Activated CD8-positive, alpha-beta memory T cell treated with anti-CD3 and anti-CD28 coated beads, Interleukin-2, amount 50 U/mL, for 1 hour (primary cell): ENCODE results near the gene OR10Z1.

Source experiments
- DNase-seq: peaks from one replicate; pipeline ENCODE4 v3.0.0-alpha.2; 2020; ENCODE audit errors: extremely low read depth

The OR10Z1 gene, protein sequence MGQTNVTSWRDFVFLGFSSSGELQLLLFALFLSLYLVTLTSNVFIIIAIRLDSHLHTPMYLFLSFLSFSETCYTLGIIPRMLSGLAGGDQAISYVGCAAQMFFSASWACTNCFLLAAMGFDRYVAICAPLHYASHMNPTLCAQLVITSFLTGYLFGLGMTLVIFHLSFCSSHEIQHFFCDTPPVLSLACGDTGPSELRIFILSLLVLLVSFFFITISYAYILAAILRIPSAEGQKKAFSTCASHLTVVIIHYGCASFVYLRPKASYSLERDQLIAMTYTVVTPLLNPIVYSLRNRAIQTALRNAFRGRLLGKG

GRCh38 chr1:158604968-158605367, at the start of gene OR10Z1:
OR10Z1 (plus strand) TSS chr1:158605268; CDS start chr1:158606439, 1,171 bp downstream.
- DNase-seq: no peak

DNA sequence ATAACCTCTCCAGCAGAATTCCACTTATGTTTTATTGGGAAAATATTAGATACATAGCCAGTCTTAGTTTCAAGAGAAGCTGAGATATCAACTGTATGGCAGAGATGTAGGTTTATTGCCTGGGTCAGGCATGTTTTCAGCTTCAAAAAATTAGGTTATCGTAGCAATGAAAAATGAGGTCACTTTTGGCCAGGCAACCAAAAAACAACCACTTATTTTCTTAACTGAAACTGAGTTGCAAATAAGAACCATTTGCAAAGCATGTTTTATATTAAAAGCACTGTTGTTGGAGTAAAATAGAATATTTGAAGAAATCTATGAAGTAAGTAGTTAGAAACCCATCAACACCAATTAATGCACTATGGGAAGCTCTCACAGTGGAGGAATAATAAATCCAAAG, 45.4 kb upstream of the OR10Z1 start:
- DNase-seq: no peak

DNA sequence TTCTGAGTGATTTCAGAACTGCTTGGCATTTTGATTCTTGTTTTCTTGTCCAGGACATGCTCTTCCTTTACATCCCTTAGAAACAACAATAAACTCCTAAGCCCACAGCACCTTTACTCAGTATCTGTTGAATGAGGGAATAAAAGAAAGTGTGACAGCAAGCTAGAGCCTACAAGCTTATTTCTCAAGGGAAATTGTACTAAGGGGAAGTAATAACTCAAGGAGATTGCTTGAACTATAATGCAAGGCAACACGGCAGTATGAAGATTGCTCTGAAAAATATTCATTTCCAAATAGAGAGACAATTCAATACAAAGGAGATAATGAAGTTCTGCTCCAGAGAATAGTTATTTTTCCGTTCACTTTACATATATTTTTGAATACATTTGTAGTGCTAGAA, 41.2 kb upstream of the OR10Z1 start:
- DNase-seq: no peak

DNA sequence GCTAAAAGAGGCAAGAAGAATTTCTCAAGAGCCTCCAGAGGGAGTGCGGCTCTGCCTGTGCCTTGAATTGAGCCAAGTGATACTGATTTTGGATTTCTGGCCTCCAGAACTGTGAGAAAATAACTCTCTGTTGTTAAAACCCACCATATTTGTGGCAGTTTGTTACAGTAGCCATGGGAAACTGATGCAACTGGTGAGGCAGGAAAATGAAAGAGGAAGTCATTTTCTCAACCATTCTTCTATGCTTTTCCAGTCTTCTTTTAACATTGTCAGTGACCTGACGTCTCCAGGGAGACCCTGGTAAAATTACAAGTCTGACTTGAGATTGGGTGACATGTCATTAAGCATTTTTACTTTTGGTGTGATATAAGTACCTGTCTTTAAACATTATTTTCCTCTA, 40.5 kb upstream of the OR10Z1 start:
- DNase-seq: no peak

GRCh38 chr1:158570480-158570879, 34.6 kb upstream of the OR10Z1 start, which contains the start of gene OR6P1:
OR6P1 (minus strand) TSS chr1:158570580; CDS start chr1:158563604, 6,976 bp downstream.
- no peak for DNase-seq

DNA sequence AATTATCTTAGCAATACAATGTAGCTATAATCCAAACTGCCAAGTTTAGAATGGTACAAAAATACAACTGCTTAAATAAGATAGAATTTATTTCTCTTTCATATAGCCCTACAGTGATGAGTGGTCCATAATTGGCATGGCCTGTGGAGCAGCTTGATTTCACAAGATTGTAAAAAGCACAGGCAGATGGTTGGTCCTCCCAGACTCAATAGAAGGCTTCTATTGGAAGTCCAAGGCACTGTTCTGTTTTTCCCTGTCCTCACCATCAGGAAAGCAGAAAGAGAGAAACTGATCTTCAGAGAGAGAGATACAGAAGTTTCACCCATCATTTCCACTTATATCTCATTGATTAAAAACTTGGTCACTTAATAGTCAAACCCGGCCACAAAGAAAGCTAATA, 32.8 kb upstream of the OR10Z1 start:
- DNase-seq: no peak

DNA sequence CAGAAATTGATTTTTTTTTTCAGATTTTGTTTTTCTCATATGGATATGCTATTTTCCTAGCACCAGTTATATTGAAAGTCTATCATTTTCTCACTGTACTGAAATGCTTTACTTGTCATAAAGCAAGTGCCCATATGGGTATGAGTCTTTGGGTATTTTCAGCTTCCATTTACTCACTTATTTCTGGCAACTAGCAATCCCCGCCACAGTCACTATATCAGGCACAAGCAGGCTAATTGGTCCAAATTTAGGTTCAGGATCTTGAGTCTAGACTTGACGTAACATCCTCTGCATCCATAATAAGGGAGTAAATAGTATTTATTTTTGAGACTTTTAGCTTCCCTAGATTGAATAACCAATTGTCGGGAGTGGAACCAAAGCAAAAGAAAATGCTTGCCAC, 27.5 kb upstream of the OR10Z1 start:
- no peak for DNase-seq

DNA sequence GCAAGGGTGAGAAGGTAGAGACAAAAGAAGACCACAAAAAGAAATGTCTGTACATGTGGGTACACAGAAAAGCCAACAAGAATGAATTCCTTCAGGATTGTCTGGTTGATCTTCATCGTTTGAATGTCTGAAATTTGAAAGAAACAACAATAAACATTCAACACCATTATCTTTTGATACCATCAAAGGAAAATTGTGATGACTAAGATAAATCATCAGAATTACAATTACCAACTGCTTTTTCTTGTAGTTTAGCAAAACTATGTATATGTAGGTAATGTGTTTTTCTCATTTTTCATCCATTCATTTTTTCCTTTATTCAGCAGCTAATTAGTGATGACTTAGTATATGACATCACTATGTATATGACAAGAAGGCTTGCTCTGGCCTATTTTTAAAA, 25.3 kb upstream of the OR10Z1 start, which contains the start of gene OR10X1:
Gene OR10X1 (minus strand): TSS at position 167 of the 400 bp plus-strand sequence. CDS start 0 bp downstream, at position 167.
- no peak for DNase-seq

GRCh38 chr1:158583962-158584361, 21.1 kb upstream of the OR10Z1 start:
- DNase-seq: no peak

GRCh38 chr1:158586942-158587341, 18.1 kb upstream of the OR10Z1 start:
- no peak for DNase-seq

DNA sequence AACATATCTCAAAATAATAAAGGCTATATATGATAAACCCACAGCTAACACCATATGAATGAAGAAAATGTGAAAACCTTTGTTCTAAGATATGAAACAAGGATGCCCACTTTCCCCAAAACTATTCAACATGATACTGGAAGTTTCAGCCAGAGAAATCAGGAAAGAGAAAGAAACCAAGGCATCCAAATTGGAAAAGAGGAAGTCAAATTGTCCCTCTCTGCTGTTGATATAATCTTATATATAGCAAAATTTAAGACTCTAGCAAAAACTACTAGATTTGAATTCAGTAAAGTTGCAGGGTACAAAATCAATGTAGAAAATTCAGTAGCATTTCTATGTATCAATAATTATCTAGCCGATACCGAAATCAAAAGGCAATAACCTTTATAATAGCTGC, 4.3 kb upstream of the OR10Z1 start:
- no peak for DNase-seq

GRCh38 chr1:158607296-158607695, 2.2 kb downstream of the OR10Z1 start:
- no peak for DNase-seq

GRCh38 chr1:158611916-158612315, 6.8 kb downstream of the OR10Z1 start:
- no peak for DNase-seq

DNA sequence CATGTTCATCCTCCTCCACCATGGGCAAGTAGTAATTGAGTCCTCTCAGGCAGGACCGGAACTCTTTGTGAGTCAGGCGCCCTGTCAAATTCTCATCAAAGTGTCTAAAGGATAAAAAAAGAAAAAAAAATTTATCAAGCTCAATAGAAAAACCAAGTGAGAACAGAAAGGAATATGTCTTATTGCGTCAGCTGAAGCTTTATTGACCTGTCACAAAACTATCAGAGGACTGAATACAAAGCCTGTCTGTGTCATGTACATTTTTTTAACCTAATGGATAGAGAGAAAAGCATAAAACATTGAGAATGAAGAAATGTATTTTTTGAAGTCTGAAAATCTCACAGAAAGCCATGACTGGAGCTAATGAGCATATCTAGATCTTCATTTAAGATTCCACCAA, 8.7 kb downstream of the OR10Z1 start:
- no peak for DNase-seq

DNA sequence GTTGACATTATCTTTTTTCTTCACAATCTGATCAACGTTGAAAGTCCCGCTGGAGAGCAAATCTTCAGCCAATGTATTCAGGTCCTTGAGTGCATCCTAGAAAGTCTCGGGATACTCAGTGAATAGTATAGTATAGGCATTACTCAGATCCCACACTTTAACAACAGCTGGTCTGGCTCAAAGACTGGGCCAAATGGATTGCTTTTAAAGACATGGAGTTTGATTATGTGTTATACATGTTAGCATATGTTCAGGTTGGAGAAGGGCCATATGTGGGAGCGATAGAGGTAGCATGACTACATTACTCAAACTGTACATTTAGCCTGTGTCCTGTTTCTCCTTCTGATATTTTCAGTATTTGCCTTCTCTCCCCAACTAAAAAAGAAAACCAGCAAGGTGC, 33.1 kb downstream of the OR10Z1 start:
- no peak for DNase-seq

DNA sequence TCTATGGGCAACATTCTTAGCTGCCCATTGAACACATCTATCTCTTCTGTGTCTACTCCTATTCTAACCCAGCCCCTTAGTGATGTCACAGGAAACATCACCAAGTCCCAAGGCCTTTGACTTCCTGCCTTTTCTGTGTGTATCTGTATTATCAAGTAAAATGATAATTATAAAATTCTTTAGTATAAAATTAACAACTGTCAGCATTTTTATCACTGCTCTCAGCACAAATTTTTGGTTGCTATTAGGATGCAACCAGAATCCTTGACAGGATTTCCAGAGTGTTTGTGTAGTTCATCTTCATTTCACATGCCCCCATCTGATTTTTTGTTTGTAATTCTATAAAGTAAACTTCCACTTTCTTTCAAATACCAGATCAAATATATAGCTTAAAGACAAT, 33.8 kb downstream of the OR10Z1 start:
- DNase-seq: no peak

- DNase-seq: no peak
Observed at GRCh38 chr1:158644449-158644848, 39.4 kb downstream of the OR10Z1 start.

DNA sequence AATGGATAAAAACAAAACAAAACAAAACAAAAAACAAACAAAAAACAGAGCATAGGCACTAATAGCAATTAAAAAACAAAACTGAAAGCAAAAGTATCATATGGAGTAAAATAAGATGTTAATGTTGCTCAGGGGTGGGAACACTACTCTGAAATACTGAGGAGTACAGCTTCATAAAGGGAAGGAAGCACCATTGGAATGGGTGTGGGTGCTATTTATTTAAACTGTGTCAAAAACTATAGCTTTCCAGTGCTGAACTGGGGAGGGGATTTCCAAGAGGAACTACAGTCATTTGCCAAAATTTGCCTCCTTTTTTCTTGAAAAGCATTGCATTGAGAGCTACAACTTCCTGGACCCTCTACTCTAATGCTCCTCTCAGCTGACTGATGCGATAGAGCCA, 41.4 kb downstream of the OR10Z1 start:
- no peak for DNase-seq

- no peak for DNase-seq
Observed at GRCh38 chr1:158649052-158649451, 44.0 kb downstream of the OR10Z1 start.

GRCh38 chr1:158652721-158653334, 47.8 kb downstream of the OR10Z1 start:
- DNase-seq: no peak

DNA sequence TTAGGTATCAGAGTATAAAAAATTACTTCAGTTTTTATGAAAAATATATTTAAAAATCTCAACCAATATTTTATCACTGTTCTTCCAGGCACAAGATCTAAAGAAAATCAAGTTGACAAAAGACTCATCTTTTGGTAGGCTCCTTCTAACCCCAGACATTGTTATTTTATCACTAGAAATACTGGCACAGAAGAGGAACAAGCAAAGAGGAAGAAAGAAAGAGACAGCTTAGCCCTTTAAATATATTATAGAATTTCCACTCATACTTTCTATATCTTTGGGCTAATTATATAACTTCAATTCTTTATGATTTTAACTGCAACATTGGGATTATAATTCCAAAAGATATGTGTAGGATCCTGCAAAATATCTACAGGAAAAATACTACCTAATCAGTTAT, 49.0 kb downstream of the OR10Z1 start:
- no peak for DNase-seq

DNA sequence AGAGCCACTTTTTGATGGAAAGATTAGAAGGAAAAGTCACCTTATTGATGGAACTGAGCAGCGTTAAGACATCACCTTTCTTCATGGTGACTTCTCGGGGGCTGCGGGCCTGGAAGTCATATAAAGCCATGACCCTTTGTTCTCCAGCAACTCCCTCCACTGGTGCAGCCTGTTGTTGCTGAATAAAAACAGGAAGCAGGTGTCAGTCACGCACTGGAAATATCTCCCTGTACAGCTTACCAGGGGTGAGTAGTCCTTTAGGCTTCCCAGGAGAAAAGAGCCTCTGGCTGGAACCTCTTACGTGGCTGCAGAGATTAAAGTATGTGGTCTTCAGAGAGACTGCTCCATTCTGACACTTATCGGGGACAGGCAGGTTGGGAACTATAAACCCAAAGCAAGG, 49.5 kb downstream of the OR10Z1 start:
- DNase-seq: no peak
